Keratinocyte (primary cell): ENCODE measurements around the gene ZNF850. TPM values are rescaled to one million over a fixed set of nuclear protein-coding genes. Genes with fewer than 3 reads are reported as not detected.

ENCODE experiments used
- DNase-seq: peaks from one replicate; pipeline ENCODE4 v3.0.0-alpha.2; 2011; ENCODE audit warnings: low read depth, missing footprints, low spot score
- FAIRE-seq: peaks from 2 replicates; lab custom pipeline; 2011; peaks lifted over from hg19 to GRCh38; lab: Jason Lieb, UNC
- H2AFZ ChIP-seq: 2 replicates; pipeline ENCODE4 v1.6.0; 2012; ENCODE audit warnings: low read length, control low read depth, inconsistent platforms; ENCODE audit not compliant: control insufficient read depth
- H3K27ac ChIP-seq: 2 replicates; pipeline ENCODE4 v1.5.1; 2011; ENCODE audit warnings: low read length; ENCODE audit not compliant: control insufficient read depth, insufficient read depth
- H3K27me3 ChIP-seq: 3 replicates; pipeline ENCODE4 v1.6.0; 2011; ENCODE audit warnings: low read length; ENCODE audit not compliant: control insufficient read depth, insufficient read depth; ENCODE audit errors: extremely low read depth
- H3K36me3 ChIP-seq, 2 experiments: 2 replicates in 1 of 2; 3 replicates in 1 of 2; pipeline ENCODE4 v1.5.1; 2011; ENCODE audit warnings: low read length in 2 of 2, mild to moderate bottlenecking in 1 of 2; ENCODE audit not compliant: control insufficient read depth in 2 of 2, insufficient read depth in 2 of 2; ENCODE audit errors: extremely low read depth in 1 of 2
- H3K4me1 ChIP-seq: 3 replicates; pipeline ENCODE4 v1.5.1; 2011; ENCODE audit warnings: low read length; ENCODE audit not compliant: control insufficient read depth, insufficient read depth; ENCODE audit errors: extremely low read depth
- H3K4me2 ChIP-seq: 3 replicates; pipeline ENCODE4 v1.6.0; 2011; ENCODE audit warnings: low read depth, low read length; ENCODE audit not compliant: control insufficient read depth, insufficient read depth; ENCODE audit errors: extremely low read depth
- H3K4me3 ChIP-seq, 3 experiments: fragments of 200-600 bp in 1 of 3; sonication (generic) in 1 of 3; 2 replicates in 2 of 3; 3 replicates in 1 of 3; pipeline ENCODE4 v1.5.1; 2011 to 2016; ENCODE audit warnings: low read length in 3 of 3, mild to moderate bottlenecking in 3 of 3, control low read depth in 2 of 3, inconsistent platforms in 1 of 3, low read depth in 1 of 3, mixed read lengths in 1 of 3, mixed run types in 1 of 3, moderate library complexity in 1 of 3; ENCODE audit not compliant: control insufficient read depth in 2 of 3, insufficient read depth in 2 of 3; ENCODE audit errors: extremely low read depth in 1 of 3
- H3K79me2 ChIP-seq: 2 replicates; pipeline ENCODE4 v1.6.0; 2012; ENCODE audit warnings: low read length; ENCODE audit not compliant: control insufficient read depth, insufficient read depth
- H3K9ac ChIP-seq: 3 replicates; pipeline ENCODE4 v1.6.0; 2011; ENCODE audit warnings: low read length; ENCODE audit not compliant: control insufficient read depth, insufficient read depth; ENCODE audit errors: extremely low read depth
- H3K9me1 ChIP-seq: 3 replicates; pipeline ENCODE4 v1.6.0; 2011; ENCODE audit warnings: low read length; ENCODE audit not compliant: control insufficient read depth, insufficient read depth; ENCODE audit errors: extremely low read depth
- H3K9me3 ChIP-seq: 2 replicates; pipeline ENCODE4 v1.5.1; 2012; ENCODE audit warnings: low read depth, low read length; ENCODE audit not compliant: control insufficient read depth
- H4K20me1 ChIP-seq: 3 replicates; pipeline ENCODE4 v1.6.0; 2011; ENCODE audit warnings: low read length; ENCODE audit not compliant: control insufficient read depth, insufficient read depth; ENCODE audit errors: extremely low read depth
- CTCF ChIP-seq, 3 experiments: IDR thresholded peaks in 1 of 3; conservative IDR thresholded peaks in 1 of 3; optimal IDR thresholded peaks in 1 of 3; 2 replicates in 2 of 3; 3 replicates in 1 of 3; pipeline versions ENCODE3 to v1.5.1; 2011; ENCODE audit warnings: low read length in 3 of 3, mild to moderate bottlenecking in 3 of 3, moderate library complexity in 2 of 3, control low read depth in 1 of 3, inconsistent platforms in 1 of 3; ENCODE audit not compliant: insufficient read depth in 2 of 3; ENCODE audit errors: extremely low read depth in 1 of 3
- EZH2 ChIP-seq: IDR thresholded peaks from one replicate; pipeline ENCODE4 v1.6.1; 2012; ENCODE audit warnings: inconsistent platforms, mild to moderate bottlenecking, low read length, moderate library complexity
- dilution Hi-C: fragments of 300-500 bp; cut with MboI; formaldehyde crosslinking; loops from one replicate; pipeline ENCODE4 v1.7.0; 2020; ENCODE audit warnings: low sequenced_read_pairs; ENCODE audit not compliant: extremely low pct_ligation_motif_present
- polyA plus RNA-seq, 5 experiments: library from polyadenylated mRNA; depleted of rRNA in 3 of 5; stranded (reverse) in 3 of 5; stranded (forward) in 1 of 5; unstranded in 1 of 5; fragments of >200 nt; gene quantifications; 1 replicate in 1 of 5; 2 replicates in 3 of 5; 3 replicates in 1 of 5; pipeline versions ENCODE4 v1.2.1 to v1.2.3, GENCODE V29; 2011 to 2012; ENCODE audit warnings: missing spikeins in 2 of 5, low read depth in 1 of 5, low replicate concordance in 1 of 5

ZNF850 gene
- polyA plus RNA-seq, 1 donor (not counting 4 experiments of a cell fraction or from before 2014, with no cell fraction given), result 1.4 TPM

GRCh38 chr19:36685835-36686234, 86.8 kb downstream of the ZNF850 start:
- no peaks in the 10 kb centered on the region for H4K20me1 ChIP-seq
- H3K9me1 ChIP-seq, result no peaks in the 10 kb centered on the region
- DNase-seq (no peak), FAIRE-seq (no peak)
- TF ChIP-seq EZH2 (no peak), CTCF (optimal IDR thresholded peaks at IDR 0.05 in 1 of 3, IDR thresholded peaks at IDR 0.05 in 1 of 3, conservative IDR thresholded peaks at IDR 0.05 in 1 of 3; ENCODE audit: extremely low read depth in 1 of 3, insufficient read depth in 2 of 3, low read length in 3 of 3) (no peak)
- no peaks in the 10 kb centered on the region for H3K4me1 ChIP-seq
- no peak overlapping the region for H3K4me3 ChIP-seq
- H3K36me3 ChIP-seq, result peaks cover 1 to 13% of the 10 kb centered on the region in 2 experiments
- no peak overlapping the region for H3K4me2 ChIP-seq
- peaks cover 26% of the 10 kb centered on the region for H3K79me2 ChIP-seq
- no peak overlapping the region for H3K9ac ChIP-seq
- dilution Hi-C loops, result no loop called here
- no peaks in the 10 kb centered on the region for H3K9me3 ChIP-seq
- H3K27me3 ChIP-seq, result no peaks in the 10 kb centered on the region
- H3K27ac ChIP-seq, result no peak overlapping the region
- no peak overlapping the region for H2AFZ ChIP-seq

GRCh38 chr19:36679455-36679854, 93.2 kb downstream of the ZNF850 start:
- Histone ChIP-seq H2AFZ (no peak overlapping the region), H3K9ac (no peak overlapping the region), H3K79me2 (no peaks in the 10 kb centered on the region), H3K36me3 (no peaks in the 10 kb centered on the region), H4K20me1 (no peaks in the 10 kb centered on the region), H3K4me2 (no peak overlapping the region), H3K9me1 (no peaks in the 10 kb centered on the region), H3K9me3 (no peaks in the 10 kb centered on the region), H3K27me3 (no peaks in the 10 kb centered on the region), H3K4me3 (no peak overlapping the region), H3K27ac (no peak overlapping the region), H3K4me1 (no peaks in the 10 kb centered on the region)
- DNase-seq, result no peak
- TF ChIP-seq EZH2 (no peak), CTCF (optimal IDR thresholded peaks at IDR 0.05 in 1 of 3, IDR thresholded peaks at IDR 0.05 in 1 of 3, conservative IDR thresholded peaks at IDR 0.05 in 1 of 3; ENCODE audit: extremely low read depth in 1 of 3, insufficient read depth in 2 of 3, low read length in 3 of 3) (no peak)
- dilution Hi-C loops, result no loop called here
- FAIRE-seq, result no peak
